ENCODE results near the gene MYO1B.
A peak's percentile ranks its signal among the peaks of the same experiment; 100 is the strongest.

MYO1B gene

GRCh38 chr2:191245046-191245868 lies at the start of gene MYO1B:
TSS of gene MYO1B (plus strand) at chr2:191245404. CDS start at chr2:191276896, 31,492 bp downstream.
- no peak for DNase-seq (ENCODE audit: low read depth)
- peak within 1 kb of the TSS; percentile 48 for H3K4me3 ChIP-seq (ENCODE audit: low read depth, low read length)
- TF ChIP-seq CTCF (IDR thresholded peaks at IDR 0.05; ENCODE audit: control insufficient read depth, extremely low read depth, insufficient read depth), result peak; percentile 68

- no peak for TF ChIP-seq CTCF (IDR thresholded peaks at IDR 0.05; ENCODE audit: control insufficient read depth, extremely low read depth, insufficient read depth)
- H3K4me3 ChIP-seq (ENCODE audit: low read depth, low read length), result no peak overlapping the region
- DNase-seq (ENCODE audit: low read depth), result no peak
Observed at GRCh38 chr2:191197096-191197495, 48.1 kb upstream of the MYO1B start.

GRCh38 chr2:191198271-191198670 lies 46.9 kb upstream of the MYO1B start:
- H3K4me3 ChIP-seq (ENCODE audit: low read depth, low read length), result no peak overlapping the region
- TF ChIP-seq CTCF (IDR thresholded peaks at IDR 0.05; ENCODE audit: control insufficient read depth, extremely low read depth, insufficient read depth), result no peak
- DNase-seq (ENCODE audit: low read depth), result no peak

GRCh38 chr2:191199929-191200512 lies 45.2 kb upstream of the MYO1B start:
- TF ChIP-seq CTCF (IDR thresholded peaks at IDR 0.05; ENCODE audit: control insufficient read depth, extremely low read depth, insufficient read depth), result no peak

GRCh38 chr2:191200910-191201309 lies 44.3 kb upstream of the MYO1B start:
- no peak for TF ChIP-seq CTCF (IDR thresholded peaks at IDR 0.05; ENCODE audit: control insufficient read depth, extremely low read depth, insufficient read depth)
- no peak overlapping the region for H3K4me3 ChIP-seq (ENCODE audit: low read depth, low read length)
- no peak for DNase-seq (ENCODE audit: low read depth)

More at GRCh38 chr2:191199929-191200512, 45.2 kb upstream of the MYO1B start:
- DNase-seq (ENCODE audit: low read depth), result no peak
- H3K4me3 ChIP-seq (ENCODE audit: low read depth, low read length), result no peak overlapping the region

GRCh38 chr2:191202209-191202721 lies 42.9 kb upstream of the MYO1B start:
- DNase-seq (ENCODE audit: low read depth), result no peak
- no peak for TF ChIP-seq CTCF (IDR thresholded peaks at IDR 0.05; ENCODE audit: control insufficient read depth, extremely low read depth, insufficient read depth)
- no peak overlapping the region for H3K4me3 ChIP-seq (ENCODE audit: low read depth, low read length)
